ENCODE data around the gene NUDT13. TPM values are rescaled to one million over a fixed set of nuclear protein-coding genes. Genes with fewer than 3 reads are reported as not detected.

Gene NUDT13
- total RNA-seq, 1 experiment from 2014 or later: 1.5 TPM

DNA sequence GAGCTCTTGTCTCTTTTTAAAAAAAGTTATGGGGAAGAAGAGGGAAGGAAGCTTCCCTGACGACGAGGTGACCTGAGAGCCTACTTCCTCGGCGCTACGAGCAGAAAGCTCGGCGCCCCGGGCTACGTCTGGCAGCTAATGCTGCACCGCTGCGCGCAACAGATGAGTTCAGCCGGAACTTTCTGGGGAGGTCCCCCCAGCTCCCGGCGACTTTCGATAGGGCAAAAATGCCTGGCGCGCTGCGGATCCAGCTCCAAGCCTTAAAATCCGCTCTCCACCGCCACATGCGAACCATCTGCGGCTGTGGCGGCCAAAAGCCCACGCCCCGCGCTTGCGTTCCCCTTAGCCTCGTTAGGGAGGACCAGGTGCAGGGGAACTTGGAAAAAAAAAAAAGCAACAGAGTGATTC is 14.2 kb upstream of the NUDT13 start:
- no peaks in the 10 kb centered on the region for H3K9me3 ChIP-seq (ENCODE audit: control insufficient read depth, low read depth, low read length)
- H3K4me1 ChIP-seq (ENCODE audit: insufficient read depth, low read length): no peaks in the 10 kb centered on the region
- H4K8ac ChIP-seq (replicated peaks; ENCODE audit: insufficient read length, low read depth, low read length): no peak overlapping the region
- Mint-ChIP-seq H3K9me3 (no peaks in the 10 kb centered on the region), H3K36me3 (ENCODE audit: insufficient read depth in 1 of 3, low read depth in 3 of 3) (no peaks in the 10 kb centered on the region), H3K27ac (peak overlapping the region; percentile 83 to 98 (median 87); a peak in 6 of 7 replicates), H3K27me3 (ENCODE audit: low read depth) (no peaks in the 10 kb centered on the region), H3K4me1 (peaks cover 18 to 21% of the 10 kb centered on the region in 2 experiments), H3K4me3 (peak overlapping the region; percentile 94 to 95)
- H2AK5ac ChIP-seq (ENCODE audit: insufficient read length, low read length): no peak overlapping the region
- no peaks in the 10 kb centered on the region for H3K79me1 ChIP-seq (ENCODE audit: insufficient read depth, low read depth, low read length, poor library complexity, severe bottlenecking)
- no peak overlapping the region for H3K23ac ChIP-seq (ENCODE audit: insufficient read length, low read depth, low read length)
- WGBS (ENCODE audit: extremely low coverage, insufficient read length, low lambda C conversion rate): no CpG with 5 or more reads among the region's 29 CpGs
- H2BK5ac ChIP-seq (ENCODE audit: insufficient read length, low read length): no peak overlapping the region
- no peak overlapping the region for H3K27ac ChIP-seq (ENCODE audit: insufficient read length, low read depth, low read length)
- no peak overlapping the region for H3T11ph ChIP-seq (ENCODE audit: low read length)
- no peak overlapping the region for H2BK120ac ChIP-seq (ENCODE audit: low read depth, low read length, poor library complexity, severe bottlenecking)
- H4K91ac ChIP-seq (ENCODE audit: insufficient read length, low read depth, low read length): no peak overlapping the region
- no peaks in the 10 kb centered on the region for H3K79me2 ChIP-seq (ENCODE audit: insufficient read depth, low read length)
- peaks cover 7% of the 10 kb centered on the region for H3K23me2 ChIP-seq (ENCODE audit: insufficient read length, low read depth, low read length, poor library complexity, severe bottlenecking)
- no peaks in the 10 kb centered on the region for H4K20me1 ChIP-seq (ENCODE audit: control insufficient read depth, insufficient read depth, insufficient read length)
- H3K4me2 ChIP-seq (ENCODE audit: insufficient read depth, insufficient read length, low read length): peak overlapping the region; percentile 78
- no peak overlapping the region for H3K56ac ChIP-seq (ENCODE audit: insufficient read length, low read depth, low read length)
- no peaks in the 10 kb centered on the region for H3K27me3 ChIP-seq (ENCODE audit: insufficient read depth, low read length)
- H2BK15ac ChIP-seq (ENCODE audit: low read depth, low read length): no peak overlapping the region
- H3K14ac ChIP-seq (ENCODE audit: insufficient read depth, low read length): peak overlapping the region; percentile 84; the same call in 1 of the 2 replicates
- H3K18ac ChIP-seq (ENCODE audit: insufficient read length, low read depth, low read length): peak overlapping the region; percentile 81
- peak overlapping the region; percentile 73 for H3K9ac ChIP-seq (ENCODE audit: extremely low read depth, insufficient read length, low read length)
- no peak overlapping the region for H3K4ac ChIP-seq (ENCODE audit: low read depth, low read length)
- TF ChIP-seq, protein P1, sequence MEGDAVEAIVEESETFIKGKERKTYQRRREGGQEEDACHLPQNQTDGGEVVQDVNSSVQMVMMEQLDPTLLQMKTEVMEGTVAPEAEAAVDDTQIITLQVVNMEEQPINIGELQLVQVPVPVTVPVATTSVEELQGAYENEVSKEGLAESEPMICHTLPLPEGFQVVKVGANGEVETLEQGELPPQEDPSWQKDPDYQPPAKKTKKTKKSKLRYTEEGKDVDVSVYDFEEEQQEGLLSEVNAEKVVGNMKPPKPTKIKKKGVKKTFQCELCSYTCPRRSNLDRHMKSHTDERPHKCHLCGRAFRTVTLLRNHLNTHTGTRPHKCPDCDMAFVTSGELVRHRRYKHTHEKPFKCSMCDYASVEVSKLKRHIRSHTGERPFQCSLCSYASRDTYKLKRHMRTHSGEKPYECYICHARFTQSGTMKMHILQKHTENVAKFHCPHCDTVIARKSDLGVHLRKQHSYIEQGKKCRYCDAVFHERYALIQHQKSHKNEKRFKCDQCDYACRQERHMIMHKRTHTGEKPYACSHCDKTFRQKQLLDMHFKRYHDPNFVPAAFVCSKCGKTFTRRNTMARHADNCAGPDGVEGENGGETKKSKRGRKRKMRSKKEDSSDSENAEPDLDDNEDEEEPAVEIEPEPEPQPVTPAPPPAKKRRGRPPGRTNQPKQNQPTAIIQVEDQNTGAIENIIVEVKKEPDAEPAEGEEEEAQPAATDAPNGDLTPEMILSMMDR (conservative IDR thresholded peaks at IDR 0.05): no peak
- no peak overlapping the region for H2BK12ac ChIP-seq (ENCODE audit: insufficient read length, low read depth, low read length)
- DNase-seq: peak; percentile 71
- H2AFZ ChIP-seq (ENCODE audit: low read length): no peak overlapping the region
- no peak overlapping the region for H4K5ac ChIP-seq (ENCODE audit: insufficient read length, low read depth, low read length)
- H2BK20ac ChIP-seq (ENCODE audit: low read depth, low read length, poor library complexity, severe bottlenecking): no peak overlapping the region

All from H9 (cell line).